ENCODE measurements around the gene PSMD2. TPM values are rescaled to one million over a fixed set of nuclear protein-coding genes. Genes with fewer than 3 reads are reported as not detected.

PSMD2 gene
- total RNA-seq, 1 donor from 2014 or later, result 228 TPM

Other genes with a start within 250 kb of the PSMD2 start
- gene HTR3C, start 246.2 kb upstream of the PSMD2 start, total RNA-seq, result not detected
- gene HTR3E, start 202.2 kb upstream of the PSMD2 start, total RNA-seq, result not detected
- gene EIF2B5, start 163.9 kb upstream of the PSMD2 start, total RNA-seq, result 32.2 TPM
- gene DVL3, start 143.9 kb upstream of the PSMD2 start, total RNA-seq, result 60.7 TPM
- 269 TPM for gene AP2M1, start 124.4 kb upstream of the PSMD2 start, total RNA-seq
- 68.2 TPM for gene ABCF3, start 113.0 kb upstream of the PSMD2 start, total RNA-seq
- gene VWA5B2, start 69.7 kb upstream of the PSMD2 start, total RNA-seq, result not detected
- gene ALG3, start 50.3 kb upstream of the PSMD2 start, total RNA-seq, result 18.4 TPM
- gene EEF1AKMT4, start 49.6 kb upstream of the PSMD2 start, total RNA-seq, result 1.7 TPM
- not detected for gene CAMK2N2, start 37.7 kb upstream of the PSMD2 start, total RNA-seq
- not detected for gene ECE2, start 23.2 kb upstream of the PSMD2 start, total RNA-seq
- 274 TPM for gene EIF4G1, start 15.4 kb downstream of the PSMD2 start, total RNA-seq
- 33.4 TPM for gene FAM131A, start 38.4 kb downstream of the PSMD2 start, total RNA-seq
- gene CLCN2, start 62.4 kb downstream of the PSMD2 start, total RNA-seq, result 2.9 TPM
- gene POLR2H, start 62.5 kb downstream of the PSMD2 start, total RNA-seq, result 27.1 TPM
- gene THPO, start 79.0 kb downstream of the PSMD2 start, total RNA-seq, result 0.35 TPM
- gene CHRD, start 80.8 kb downstream of the PSMD2 start, total RNA-seq, result 8.7 TPM